ENCODE measurements around the gene ANKRD18B. TPM values are rescaled to one million over a fixed set of nuclear protein-coding genes. Genes with fewer than 3 reads are reported as not detected.

ANKRD18B gene
- polyA plus RNA-seq, 1 donor from 2014 or later, result 2.2 TPM

DNA sequence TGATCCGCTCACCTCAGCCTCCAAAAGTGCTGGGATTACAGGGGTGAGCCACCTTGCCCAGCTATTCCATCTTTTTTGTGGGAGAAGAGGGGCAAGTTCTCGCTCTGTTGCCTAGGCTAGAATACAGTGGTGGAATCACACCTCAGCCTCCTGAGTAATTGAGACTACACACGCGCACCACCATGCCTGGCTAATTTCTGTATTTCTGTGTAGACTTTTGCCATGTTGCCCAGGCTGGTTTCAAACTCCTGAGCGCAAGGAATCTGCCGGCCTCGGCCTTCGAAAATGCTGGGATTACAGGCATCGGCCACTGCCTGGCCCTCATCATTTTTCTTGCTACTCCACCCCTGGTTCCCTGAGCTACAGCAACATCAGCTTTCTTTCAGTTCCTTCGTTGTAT, 47.5 kb upstream of the ANKRD18B start:
- no peaks in the 10 kb centered on the region for H3K9me3 ChIP-seq (ENCODE audit: low read length)
- no peak overlapping the region for H2AFZ ChIP-seq (ENCODE audit: low read depth, low read length)
- TF ChIP-seq, protein P1, sequence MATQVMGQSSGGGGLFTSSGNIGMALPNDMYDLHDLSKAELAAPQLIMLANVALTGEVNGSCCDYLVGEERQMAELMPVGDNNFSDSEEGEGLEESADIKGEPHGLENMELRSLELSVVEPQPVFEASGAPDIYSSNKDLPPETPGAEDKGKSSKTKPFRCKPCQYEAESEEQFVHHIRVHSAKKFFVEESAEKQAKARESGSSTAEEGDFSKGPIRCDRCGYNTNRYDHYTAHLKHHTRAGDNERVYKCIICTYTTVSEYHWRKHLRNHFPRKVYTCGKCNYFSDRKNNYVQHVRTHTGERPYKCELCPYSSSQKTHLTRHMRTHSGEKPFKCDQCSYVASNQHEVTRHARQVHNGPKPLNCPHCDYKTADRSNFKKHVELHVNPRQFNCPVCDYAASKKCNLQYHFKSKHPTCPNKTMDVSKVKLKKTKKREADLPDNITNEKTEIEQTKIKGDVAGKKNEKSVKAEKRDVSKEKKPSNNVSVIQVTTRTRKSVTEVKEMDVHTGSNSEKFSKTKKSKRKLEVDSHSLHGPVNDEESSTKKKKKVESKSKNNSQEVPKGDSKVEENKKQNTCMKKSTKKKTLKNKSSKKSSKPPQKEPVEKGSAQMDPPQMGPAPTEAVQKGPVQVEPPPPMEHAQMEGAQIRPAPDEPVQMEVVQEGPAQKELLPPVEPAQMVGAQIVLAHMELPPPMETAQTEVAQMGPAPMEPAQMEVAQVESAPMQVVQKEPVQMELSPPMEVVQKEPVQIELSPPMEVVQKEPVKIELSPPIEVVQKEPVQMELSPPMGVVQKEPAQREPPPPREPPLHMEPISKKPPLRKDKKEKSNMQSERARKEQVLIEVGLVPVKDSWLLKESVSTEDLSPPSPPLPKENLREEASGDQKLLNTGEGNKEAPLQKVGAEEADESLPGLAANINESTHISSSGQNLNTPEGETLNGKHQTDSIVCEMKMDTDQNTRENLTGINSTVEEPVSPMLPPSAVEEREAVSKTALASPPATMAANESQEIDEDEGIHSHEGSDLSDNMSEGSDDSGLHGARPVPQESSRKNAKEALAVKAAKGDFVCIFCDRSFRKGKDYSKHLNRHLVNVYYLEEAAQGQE (IDR thresholded peaks at IDR 0.05; ENCODE audit: borderline replicate concordance), result no peak
- TF ChIP-seq SMC3 (conservative IDR thresholded peaks at IDR 0.05; ENCODE audit: poor library complexity), result no peak
- TF ChIP-seq RAD21 (conservative IDR thresholded peaks at IDR 0.05), result no peak
- no peak for TF ChIP-seq TAF1 (IDR thresholded peaks at IDR 0.05; ENCODE audit: low read depth)
- TF ChIP-seq EP300 (conservative IDR thresholded peaks at IDR 0.05; ENCODE audit: poor library complexity, severe bottlenecking), result no peak
- TF ChIP-seq, protein P2, sequence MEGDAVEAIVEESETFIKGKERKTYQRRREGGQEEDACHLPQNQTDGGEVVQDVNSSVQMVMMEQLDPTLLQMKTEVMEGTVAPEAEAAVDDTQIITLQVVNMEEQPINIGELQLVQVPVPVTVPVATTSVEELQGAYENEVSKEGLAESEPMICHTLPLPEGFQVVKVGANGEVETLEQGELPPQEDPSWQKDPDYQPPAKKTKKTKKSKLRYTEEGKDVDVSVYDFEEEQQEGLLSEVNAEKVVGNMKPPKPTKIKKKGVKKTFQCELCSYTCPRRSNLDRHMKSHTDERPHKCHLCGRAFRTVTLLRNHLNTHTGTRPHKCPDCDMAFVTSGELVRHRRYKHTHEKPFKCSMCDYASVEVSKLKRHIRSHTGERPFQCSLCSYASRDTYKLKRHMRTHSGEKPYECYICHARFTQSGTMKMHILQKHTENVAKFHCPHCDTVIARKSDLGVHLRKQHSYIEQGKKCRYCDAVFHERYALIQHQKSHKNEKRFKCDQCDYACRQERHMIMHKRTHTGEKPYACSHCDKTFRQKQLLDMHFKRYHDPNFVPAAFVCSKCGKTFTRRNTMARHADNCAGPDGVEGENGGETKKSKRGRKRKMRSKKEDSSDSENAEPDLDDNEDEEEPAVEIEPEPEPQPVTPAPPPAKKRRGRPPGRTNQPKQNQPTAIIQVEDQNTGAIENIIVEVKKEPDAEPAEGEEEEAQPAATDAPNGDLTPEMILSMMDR (IDR thresholded peaks at IDR 0.05; ENCODE audit: poor library complexity, severe bottlenecking), result no peak
- TF ChIP-seq MXI1 (conservative IDR thresholded peaks at IDR 0.05; ENCODE audit: poor library complexity, severe bottlenecking), result no peak
- no peak for TF ChIP-seq POLR2AphosphoS5 (IDR thresholded peaks at IDR 0.05)
- TF ChIP-seq EZH2 (IDR thresholded peaks at IDR 0.05; ENCODE audit: borderline replicate concordance, insufficient read depth, low read length, poor library complexity, severe bottlenecking), result no peak
- no peak overlapping the region for H3K4me2 ChIP-seq (ENCODE audit: low read length)
- no peaks in the 10 kb centered on the region for H3K9me2 ChIP-seq (ENCODE audit: insufficient read depth, low read length)
- H3F3A ChIP-seq (ENCODE audit: insufficient read depth, low read length, poor library complexity, severe bottlenecking), result no peaks in the 10 kb centered on the region
- no peaks in the 10 kb centered on the region for H4K20me1 ChIP-seq (ENCODE audit: insufficient read depth)
- H3K27ac ChIP-seq (ENCODE audit: low read length), result no peak overlapping the region
- H3K4me3 ChIP-seq (ENCODE audit: low read length), result no peak overlapping the region
- H3K27me3 ChIP-seq (ENCODE audit: insufficient read depth, low read depth, low read length), result no peaks in the 10 kb centered on the region
- H3K79me2 ChIP-seq (replicated peaks; ENCODE audit: insufficient read depth, low read length), result peaks cover 10% of the 10 kb centered on the region
- no peak overlapping the region for H3K9ac ChIP-seq (ENCODE audit: low read length)
- H3K36me3 ChIP-seq (ENCODE audit: insufficient read depth, low read length), result no peaks in the 10 kb centered on the region

DNA sequence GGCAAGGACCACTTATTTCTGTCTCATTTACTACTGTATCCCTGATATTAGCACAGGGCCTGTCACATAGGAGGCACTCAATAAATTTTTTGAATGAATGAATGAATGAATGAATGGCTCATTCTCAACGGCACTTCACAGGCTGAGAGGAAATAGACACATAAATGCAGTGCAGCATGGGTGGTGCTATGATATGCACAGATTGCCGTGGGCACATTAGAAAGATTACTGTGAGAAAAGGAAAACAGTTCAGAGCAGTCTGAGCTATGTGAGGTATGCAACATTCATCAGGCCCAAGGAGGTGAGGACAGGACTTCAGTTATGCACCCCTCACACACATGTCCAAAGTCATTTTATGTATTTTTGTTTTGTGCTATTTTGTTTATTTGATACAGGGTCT, 43.9 kb upstream of the ANKRD18B start:
- no peaks in the 10 kb centered on the region for H3K79me2 ChIP-seq (replicated peaks; ENCODE audit: insufficient read depth, low read length)

More for the DNA sequence above, 43.9 kb upstream of the ANKRD18B start:
- H3K9me3 ChIP-seq (ENCODE audit: low read length), result no peaks in the 10 kb centered on the region
- no peaks in the 10 kb centered on the region for H3K36me3 ChIP-seq (ENCODE audit: insufficient read depth, low read length)
- no peak overlapping the region for H3K27ac ChIP-seq (ENCODE audit: low read length)
- no peaks in the 10 kb centered on the region for H3K9me2 ChIP-seq (ENCODE audit: insufficient read depth, low read length)
- H3K9ac ChIP-seq (ENCODE audit: low read length), result no peak overlapping the region
- no peaks in the 10 kb centered on the region for H3F3A ChIP-seq (ENCODE audit: insufficient read depth, low read length, poor library complexity, severe bottlenecking)
- H2AFZ ChIP-seq (ENCODE audit: low read depth, low read length), result no peak overlapping the region
- H4K20me1 ChIP-seq (ENCODE audit: insufficient read depth), result no peaks in the 10 kb centered on the region
- no peaks in the 10 kb centered on the region for H3K27me3 ChIP-seq (ENCODE audit: insufficient read depth, low read depth, low read length)
- TF ChIP-seq, protein P1 (IDR thresholded peaks at IDR 0.05; ENCODE audit: borderline replicate concordance), result no peak
- TF ChIP-seq TAF1 (IDR thresholded peaks at IDR 0.05; ENCODE audit: low read depth), result no peak
- TF ChIP-seq RAD21 (conservative IDR thresholded peaks at IDR 0.05), result no peak
- TF ChIP-seq SMC3 (conservative IDR thresholded peaks at IDR 0.05; ENCODE audit: poor library complexity), result no peak
- no peak for TF ChIP-seq EP300 (conservative IDR thresholded peaks at IDR 0.05; ENCODE audit: poor library complexity, severe bottlenecking)
- TF ChIP-seq, protein P2 (IDR thresholded peaks at IDR 0.05; ENCODE audit: poor library complexity, severe bottlenecking), result no peak
- TF ChIP-seq POLR2AphosphoS5 (IDR thresholded peaks at IDR 0.05), result no peak
- TF ChIP-seq MXI1 (conservative IDR thresholded peaks at IDR 0.05; ENCODE audit: poor library complexity, severe bottlenecking), result no peak
- no peak for TF ChIP-seq EZH2 (IDR thresholded peaks at IDR 0.05; ENCODE audit: borderline replicate concordance, insufficient read depth, low read length, poor library complexity, severe bottlenecking)
- no peak overlapping the region for H3K4me2 ChIP-seq (ENCODE audit: low read length)
- no peak overlapping the region for H3K4me3 ChIP-seq (ENCODE audit: low read length)
